ENCODE measurements around the gene PRICKLE4. TPM values are rescaled to one million over a fixed set of nuclear protein-coding genes. Genes with fewer than 3 reads are reported as not detected.

The PRICKLE4 gene
- total and polyA plus RNA-seq, 4 donors: 2.9 to 6.9 (median 5.5) TPM

GRCh38 chr6:41779336-41779735, 1.2 kb upstream of the PRICKLE4 start:
- Histone ChIP-seq H3K27ac (ENCODE audit: low read depth in 1 of 2, low read length in 1 of 2) (peak overlapping the region in 1 of 2 donors; percentile 45), H3K4me3 (peak overlapping the region; percentile 39), H3K36me3 (ENCODE audit: control insufficient read depth in 4 of 4, insufficient read depth in 4 of 4, low read length in 4 of 4) (peaks cover 0 to 17% (median 10%) of the 10 kb centered on the region in 4 donors), H3K4me1 (ENCODE audit: control insufficient read depth in 5 of 5, insufficient read depth in 5 of 5, low read length in 5 of 5) (peaks cover 0 to 21% (median 13%) of the 10 kb centered on the region in 5 donors), H3K27me3 (ENCODE audit: control insufficient read depth in 3 of 3, insufficient read depth in 3 of 3, low read length in 2 of 3) (no peaks in the 10 kb centered on the region), H3K9ac (ENCODE audit: insufficient read depth in 1 of 2, low read length in 2 of 2) (peak overlapping the region in 1 of 2 donors; percentile 81), H3K9me3 (ENCODE audit: control insufficient read depth in 4 of 4, insufficient read depth in 3 of 4, low read length in 3 of 4) (no peaks in the 10 kb centered on the region)
- 4 to 14% methylated on average over 7 to 16 of the region's 16 CpGs for WGBS, 2 donors
- ATAC-seq (ENCODE audit: insufficient read depth, low FRiP score) (no peak), DNase-seq (no peak)
- no peak for TF ChIP-seq CTCF (IDR thresholded peaks at IDR 0.05; ENCODE audit: control extremely low read depth, extremely low read depth)

- Histone ChIP-seq H3K27ac (ENCODE audit: low read depth in 1 of 2, low read length in 1 of 2) (peak within 1 kb of the TSS; percentile 58 to 88), H3K27me3 (ENCODE audit: control insufficient read depth in 3 of 3, insufficient read depth in 3 of 3, low read length in 2 of 3) (no peaks in the 10 kb centered on the region), H3K36me3 (ENCODE audit: control insufficient read depth in 4 of 4, insufficient read depth in 4 of 4, low read length in 4 of 4) (peaks cover 0 to 16% (median 7%) of the 10 kb centered on the region in 4 donors), H3K9ac (ENCODE audit: insufficient read depth in 1 of 2, low read length in 2 of 2) (peak within 1 kb of the TSS in 1 of 2 donors; percentile 81), H3K4me1 (ENCODE audit: control insufficient read depth in 5 of 5, insufficient read depth in 5 of 5, low read length in 5 of 5) (peaks cover 0 to 24% (median 13%) of the 10 kb centered on the region in 5 donors), H3K4me3 (peak within 1 kb of the TSS; percentile 44), H3K9me3 (ENCODE audit: control insufficient read depth in 4 of 4, insufficient read depth in 3 of 4, low read length in 3 of 4) (no peaks in the 10 kb centered on the region)
- 0% methylated on average over 57 to 73 of the region's 73 CpGs for WGBS, 2 donors
- ATAC-seq (ENCODE audit: insufficient read depth, low FRiP score): peak; percentile 94
- peak; percentile 98 for TF ChIP-seq CTCF (IDR thresholded peaks at IDR 0.05; ENCODE audit: control extremely low read depth, extremely low read depth)
- DNase-seq: peak; percentile 97 to 99 (median 98)
Measured at GRCh38 chr6:41779788-41780550, 613 bp upstream of the PRICKLE4 start, which contains the start of gene FRS3. Gene FRS3 (minus strand): TSS chr6:41779900. CDS start chr6:41776987, 2,913 bp downstream.

GRCh38 chr6:41781366-41781730, 766 bp downstream of the PRICKLE4 start:
- 10 to 16% methylated on average over 3 of the region's 3 CpGs for WGBS, 2 donors
- no peak overlapping the region for H3K4me3 ChIP-seq
- peaks cover 0 to 6% (median 3%) of the 10 kb centered on the region in 4 donors for H3K36me3 ChIP-seq (ENCODE audit: control insufficient read depth in 4 of 4, insufficient read depth in 4 of 4, low read length in 4 of 4)
- no peak for TF ChIP-seq CTCF (IDR thresholded peaks at IDR 0.05; ENCODE audit: control extremely low read depth, extremely low read depth)
- H3K27ac ChIP-seq (ENCODE audit: low read depth in 1 of 2, low read length in 1 of 2): peak overlapping the region; percentile 10 to 64
- H3K4me1 ChIP-seq (ENCODE audit: control insufficient read depth in 5 of 5, insufficient read depth in 5 of 5, low read length in 5 of 5): peaks cover 4 to 37% (median 23%) of the 10 kb centered on the region in 5 donors
- H3K9ac ChIP-seq (ENCODE audit: insufficient read depth in 1 of 2, low read length in 2 of 2): no peak overlapping the region
- DNase-seq (peak in 1 of 3 donors; percentile 21), ATAC-seq (ENCODE audit: insufficient read depth, low FRiP score) (no peak)
- H3K27me3 ChIP-seq (ENCODE audit: control insufficient read depth in 3 of 3, insufficient read depth in 3 of 3, low read length in 2 of 3): no peaks in the 10 kb centered on the region
- no peaks in the 10 kb centered on the region for H3K9me3 ChIP-seq (ENCODE audit: control insufficient read depth in 4 of 4, insufficient read depth in 3 of 4, low read length in 3 of 4)

Data from lung (tissue), 12 donors.